Measurements from ENCODE around the gene ANKRD17.

GRCh38 chr4:73087871-73088270 is 170.7 kb downstream of the ANKRD17 start:
- TF ChIP-seq, protein P1, sequence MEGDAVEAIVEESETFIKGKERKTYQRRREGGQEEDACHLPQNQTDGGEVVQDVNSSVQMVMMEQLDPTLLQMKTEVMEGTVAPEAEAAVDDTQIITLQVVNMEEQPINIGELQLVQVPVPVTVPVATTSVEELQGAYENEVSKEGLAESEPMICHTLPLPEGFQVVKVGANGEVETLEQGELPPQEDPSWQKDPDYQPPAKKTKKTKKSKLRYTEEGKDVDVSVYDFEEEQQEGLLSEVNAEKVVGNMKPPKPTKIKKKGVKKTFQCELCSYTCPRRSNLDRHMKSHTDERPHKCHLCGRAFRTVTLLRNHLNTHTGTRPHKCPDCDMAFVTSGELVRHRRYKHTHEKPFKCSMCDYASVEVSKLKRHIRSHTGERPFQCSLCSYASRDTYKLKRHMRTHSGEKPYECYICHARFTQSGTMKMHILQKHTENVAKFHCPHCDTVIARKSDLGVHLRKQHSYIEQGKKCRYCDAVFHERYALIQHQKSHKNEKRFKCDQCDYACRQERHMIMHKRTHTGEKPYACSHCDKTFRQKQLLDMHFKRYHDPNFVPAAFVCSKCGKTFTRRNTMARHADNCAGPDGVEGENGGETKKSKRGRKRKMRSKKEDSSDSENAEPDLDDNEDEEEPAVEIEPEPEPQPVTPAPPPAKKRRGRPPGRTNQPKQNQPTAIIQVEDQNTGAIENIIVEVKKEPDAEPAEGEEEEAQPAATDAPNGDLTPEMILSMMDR (IDR thresholded peaks at IDR 0.05; ENCODE audit: low read depth, low read length, poor library complexity, severe bottlenecking), result no peak
- TF ChIP-seq EZH2phosphoT487 (IDR thresholded peaks at IDR 0.05; ENCODE audit: borderline replicate concordance, low read length), result no peak

Measured in DOHH2 (cell line).